Hematopoietic multipotent progenitor cell (in vitro differentiated cells): ENCODE data around the gene PLK3. TPM values are rescaled to one million over a fixed set of nuclear protein-coding genes. Genes with fewer than 3 reads are reported as not detected.
"Not testable (repeated sequence)": the region's sequence is repeated elsewhere in the genome, so short reads cannot be mapped to it uniquely, and the experiment has no call there.

Experiments
- DNase-seq, 3 donors: peaks; one replicate each; pipeline ENCODE4 v3.0.0-alpha.2; 2011 to 2015; ENCODE audit warnings: low read depth in 2 of 3, low spot score in 2 of 3
- total RNA-seq: library from RNA; depleted of rRNA; stranded (reverse); fragments of >200 nt; gene quantifications from one replicate; pipeline ENCODE4 v1.2.3, GENCODE V29; 2012

PLK3 gene
- total RNA-seq, 1 donor = 48.5 TPM

GRCh38 chr1:44786841-44787426 is 13.2 kb upstream of the PLK3 start:
- DNase-seq = no peak

DNA sequence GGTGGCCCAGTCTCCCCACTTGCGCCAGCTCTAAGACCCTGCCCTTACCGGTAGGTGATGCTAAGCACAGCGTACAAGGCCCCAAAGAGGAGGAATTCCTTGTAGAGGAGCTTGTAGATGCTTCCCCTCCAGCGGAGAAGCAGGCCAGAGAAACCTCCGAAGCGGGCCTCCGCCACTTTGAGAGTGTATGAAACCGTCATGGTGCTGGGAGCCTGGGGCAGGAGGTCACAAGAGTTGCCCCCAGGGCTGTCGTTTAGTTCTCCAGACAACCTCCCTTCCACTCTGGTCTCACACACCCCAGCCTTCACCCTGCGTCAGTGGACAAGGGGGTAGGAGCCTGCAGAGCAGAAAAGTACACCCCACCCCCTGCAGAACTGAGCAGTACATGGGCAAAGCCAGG is 12.7 kb upstream of the PLK3 start:
- DNase-seq = no peak

DNA sequence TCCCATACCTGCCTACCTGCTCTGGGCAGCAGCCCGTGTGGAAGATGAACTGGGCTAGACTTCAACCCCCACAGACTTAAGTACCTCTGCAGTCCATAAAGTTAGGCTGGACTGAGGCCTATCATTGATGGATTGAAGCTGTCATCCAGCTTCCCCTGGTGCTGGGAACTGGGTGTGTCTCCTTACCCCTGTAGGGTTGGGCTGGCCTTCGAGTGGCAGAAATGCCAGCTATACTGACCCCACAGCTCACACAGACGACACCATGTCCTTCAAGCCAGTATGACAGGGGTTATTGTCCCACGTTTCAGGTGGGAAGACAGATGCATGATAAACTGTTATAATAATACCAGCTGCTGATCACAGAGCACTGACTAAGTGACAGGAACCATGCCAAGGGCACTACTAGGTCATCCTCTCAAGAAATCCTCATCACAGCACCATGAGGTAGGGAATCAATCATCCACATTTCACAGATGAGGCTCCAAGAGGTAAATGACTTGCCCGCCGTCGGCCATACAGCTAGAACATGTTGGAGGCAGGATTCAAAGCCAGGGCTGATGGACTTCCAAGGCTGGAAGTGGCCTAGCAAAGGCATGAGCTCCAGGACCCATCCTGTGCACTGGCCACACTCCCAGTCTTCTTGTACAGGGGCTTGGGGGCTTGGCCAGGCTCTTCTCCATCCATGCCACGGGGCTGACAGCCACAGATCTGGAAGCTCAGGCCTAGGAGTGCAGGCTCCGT is 11.9 kb upstream of the PLK3 start, which contains the start of gene BEST4:
BEST4 (minus strand) TSS at position 51 of the 741 bp plus-strand sequence. CDS start 465 bp downstream, outside the sequence.
- DNase-seq = no peak

- DNase-seq = no peak
These were observed 9.0 kb upstream of the PLK3 start for GRCh38 chr1:44790968-44791801.

- no peak for DNase-seq
These were observed 7.3 kb upstream of the PLK3 start for GRCh38 chr1:44792736-44793502.

GRCh38 chr1:44797886-44798285 is 2.3 kb upstream of the PLK3 start:
- not testable (repeated sequence) for DNase-seq

DNA sequence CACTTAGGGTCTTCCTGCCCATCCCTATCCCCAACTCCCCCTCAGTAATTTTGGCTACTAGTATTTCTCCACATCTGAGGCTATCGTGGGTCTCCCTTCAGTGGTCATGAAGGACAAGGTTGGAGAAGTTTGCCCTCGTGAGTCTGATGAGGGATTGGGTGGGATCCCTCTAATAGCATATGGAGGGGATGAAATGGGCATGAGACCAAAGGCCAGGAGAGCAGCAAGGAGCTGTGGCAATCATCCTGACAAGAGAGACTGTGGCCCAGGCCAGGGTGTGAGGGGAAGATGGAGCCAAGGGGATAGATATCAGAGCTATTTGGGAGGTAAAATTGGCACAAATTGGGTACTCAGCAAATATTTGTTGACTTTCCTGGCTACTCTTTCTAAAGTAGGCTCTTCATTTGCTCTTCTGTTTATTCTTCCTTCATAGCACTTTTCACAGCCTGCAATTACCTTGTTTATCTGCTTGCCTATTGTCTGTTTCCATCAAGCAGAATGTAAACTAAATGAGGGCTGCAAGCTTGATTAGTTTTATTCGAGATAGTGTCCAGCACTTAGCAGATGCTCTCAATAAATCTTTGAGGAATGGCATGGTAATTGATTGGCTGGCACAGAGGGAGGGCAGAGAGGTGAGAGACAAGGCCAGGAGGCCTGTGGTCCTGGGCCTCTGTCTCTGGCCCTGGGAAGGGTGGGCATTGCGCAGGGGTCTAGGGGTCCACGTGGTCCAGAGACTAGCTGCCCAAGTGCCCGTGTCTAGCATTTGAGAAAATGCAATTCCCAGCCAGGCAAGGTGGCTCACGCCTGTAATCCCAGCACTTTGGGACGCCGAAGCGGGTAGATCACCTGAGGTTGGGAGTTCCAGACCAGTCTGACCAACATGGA is 1.5 kb upstream of the PLK3 start:
- no peak for DNase-seq

GRCh38 chr1:44801491-44802305 is 1.5 kb downstream of the PLK3 start:
- DNase-seq = no peak

DNA sequence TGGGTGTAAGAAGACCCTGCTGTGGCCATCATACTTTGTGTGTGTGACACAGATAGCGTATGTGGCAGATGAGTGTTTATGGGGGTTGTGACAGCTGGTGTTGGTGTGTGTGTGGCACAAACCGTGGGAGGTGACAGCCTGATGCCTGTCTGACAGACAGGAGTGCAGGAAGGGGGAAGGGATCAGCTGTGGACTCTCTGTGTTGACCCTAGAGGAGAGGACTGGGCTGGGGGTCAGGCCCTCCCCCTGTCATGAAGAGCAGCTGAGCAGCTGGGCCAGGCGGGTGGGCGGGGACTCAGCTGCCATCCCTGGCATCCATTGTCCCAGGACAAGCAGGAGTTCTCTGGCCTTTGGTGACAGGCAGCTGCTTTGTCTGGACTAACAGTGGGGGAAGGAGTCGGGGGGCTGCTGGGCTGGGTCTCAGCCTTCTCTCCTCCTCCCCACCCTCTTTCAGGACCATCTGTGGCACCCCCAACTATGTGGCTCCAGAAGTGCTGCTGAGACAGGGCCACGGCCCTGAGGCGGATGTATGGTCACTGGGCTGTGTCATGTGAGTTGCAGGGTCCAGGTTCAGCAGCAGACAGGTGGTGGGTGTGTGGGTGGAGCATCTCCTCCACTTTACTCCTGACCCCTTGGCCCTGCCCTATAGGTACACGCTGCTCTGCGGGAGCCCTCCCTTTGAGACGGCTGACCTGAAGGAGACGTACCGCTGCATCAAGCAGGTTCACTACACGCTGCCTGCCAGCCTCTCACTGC is 2.3 kb downstream of the PLK3 start:
- DNase-seq = no peak

DNA sequence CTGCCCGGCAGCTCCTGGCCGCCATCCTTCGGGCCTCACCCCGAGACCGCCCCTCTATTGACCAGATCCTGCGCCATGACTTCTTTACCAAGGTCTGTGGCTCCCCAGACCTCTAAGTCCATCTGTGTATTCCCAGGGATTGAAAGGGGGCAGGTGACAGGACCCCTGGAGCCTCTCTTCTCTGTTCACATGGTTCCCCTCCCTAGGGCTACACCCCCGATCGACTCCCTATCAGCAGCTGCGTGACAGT is 2.8 kb downstream of the PLK3 start:
- DNase-seq = no peak

DNA sequence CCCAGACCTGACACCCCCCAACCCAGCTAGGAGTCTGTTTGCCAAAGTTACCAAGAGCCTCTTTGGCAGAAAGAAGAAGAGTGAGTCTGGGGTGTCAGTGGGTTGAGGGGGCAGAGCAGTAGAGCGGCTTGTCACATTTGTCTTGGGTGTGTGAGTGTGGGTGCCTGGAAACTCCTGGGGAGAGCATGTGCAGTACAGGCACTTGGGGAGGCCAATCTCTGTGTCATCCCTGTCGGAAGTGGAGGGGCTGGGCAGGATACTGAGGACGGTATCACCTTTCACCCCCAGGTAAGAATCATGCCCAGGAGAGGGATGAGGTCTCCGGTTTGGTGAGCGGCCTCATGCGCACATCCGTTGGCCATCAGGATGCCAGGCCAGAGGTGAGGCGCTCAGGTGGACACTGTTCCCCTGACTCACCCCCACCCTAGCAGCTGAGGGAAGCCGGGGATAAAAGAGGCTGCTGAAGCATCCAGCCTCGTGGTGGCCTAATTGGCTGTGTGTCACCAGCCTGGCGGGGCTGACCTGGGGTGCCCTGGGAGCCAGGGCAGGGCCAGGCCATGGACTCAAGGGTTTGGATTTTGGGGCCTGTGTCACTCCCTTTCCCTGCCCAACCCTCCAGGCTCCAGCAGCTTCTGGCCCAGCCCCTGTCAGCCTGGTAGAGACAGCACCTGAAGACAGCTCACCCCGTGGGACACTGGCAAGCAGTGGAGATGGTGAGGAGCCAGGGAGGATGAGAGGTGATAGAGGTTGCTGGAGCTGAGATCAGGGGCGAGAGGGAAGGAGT is 3.3 kb downstream of the PLK3 start:
- DNase-seq = no peak

DNA sequence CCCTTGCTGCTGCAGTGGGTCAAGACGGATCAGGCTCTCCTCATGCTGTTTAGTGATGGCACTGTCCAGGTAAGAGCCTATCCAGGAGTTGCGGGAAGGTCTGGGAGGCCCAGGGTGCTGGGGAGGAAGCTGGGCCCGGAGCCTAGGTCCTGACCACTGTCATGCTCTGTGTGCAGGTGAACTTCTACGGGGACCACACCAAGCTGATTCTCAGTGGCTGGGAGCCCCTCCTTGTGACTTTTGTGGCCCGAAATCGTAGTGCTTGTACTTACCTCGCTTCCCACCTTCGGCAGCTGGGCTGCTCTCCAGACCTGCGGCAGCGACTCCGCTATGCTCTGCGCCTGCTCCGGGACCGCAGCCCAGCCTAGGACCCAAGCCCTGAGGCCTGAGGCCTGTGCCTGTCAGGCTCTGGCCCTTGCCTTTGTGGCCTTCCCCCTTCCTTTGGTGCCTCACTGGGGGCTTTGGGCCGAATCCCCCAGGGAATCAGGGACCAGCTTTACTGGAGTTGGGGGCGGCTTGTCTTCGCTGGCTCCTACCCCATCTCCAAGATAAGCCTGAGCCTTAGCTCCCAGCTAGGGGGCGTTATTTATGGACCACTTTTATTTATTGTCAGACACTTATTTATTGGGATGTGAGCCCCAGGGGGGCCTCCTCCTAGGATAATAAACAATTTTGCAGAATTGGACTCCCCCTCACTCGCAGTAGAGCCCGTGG is 5.3 kb downstream of the PLK3 start:
- DNase-seq = no peak

DNA sequence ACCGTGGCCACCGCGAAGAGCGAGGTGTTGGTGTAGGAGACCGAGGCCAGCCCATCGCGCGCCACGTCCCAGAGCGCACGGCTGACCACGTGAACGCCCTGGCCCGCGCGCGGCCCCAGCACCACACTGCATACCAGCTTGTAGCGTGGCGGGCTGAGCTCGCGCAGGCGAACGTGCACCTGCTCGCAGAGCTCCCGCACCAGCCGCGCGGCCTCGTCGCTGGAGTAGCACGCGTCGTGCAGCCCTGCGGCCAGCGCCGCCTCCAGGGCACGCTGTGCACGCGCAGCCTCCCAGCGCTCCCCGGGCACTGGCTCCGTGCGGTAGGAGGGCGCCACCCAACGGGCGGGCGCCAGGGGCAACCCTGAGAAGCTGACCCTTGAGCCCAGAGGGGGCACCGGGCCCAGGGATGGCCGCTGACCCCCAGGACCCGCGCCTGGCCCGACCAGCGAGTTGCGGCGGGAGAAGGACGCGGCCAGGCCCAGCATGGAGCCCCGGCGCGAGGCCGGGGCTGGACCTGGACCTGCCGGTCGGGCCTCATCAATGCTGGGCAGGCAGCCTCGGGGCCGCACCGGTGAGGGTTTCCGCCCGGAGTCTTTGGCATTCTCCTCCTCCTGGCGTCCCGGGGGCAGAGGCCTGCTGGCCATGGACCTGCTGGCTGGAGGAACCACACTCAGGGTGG is 6.0 kb downstream of the PLK3 start:
- no peak for DNase-seq

DNA sequence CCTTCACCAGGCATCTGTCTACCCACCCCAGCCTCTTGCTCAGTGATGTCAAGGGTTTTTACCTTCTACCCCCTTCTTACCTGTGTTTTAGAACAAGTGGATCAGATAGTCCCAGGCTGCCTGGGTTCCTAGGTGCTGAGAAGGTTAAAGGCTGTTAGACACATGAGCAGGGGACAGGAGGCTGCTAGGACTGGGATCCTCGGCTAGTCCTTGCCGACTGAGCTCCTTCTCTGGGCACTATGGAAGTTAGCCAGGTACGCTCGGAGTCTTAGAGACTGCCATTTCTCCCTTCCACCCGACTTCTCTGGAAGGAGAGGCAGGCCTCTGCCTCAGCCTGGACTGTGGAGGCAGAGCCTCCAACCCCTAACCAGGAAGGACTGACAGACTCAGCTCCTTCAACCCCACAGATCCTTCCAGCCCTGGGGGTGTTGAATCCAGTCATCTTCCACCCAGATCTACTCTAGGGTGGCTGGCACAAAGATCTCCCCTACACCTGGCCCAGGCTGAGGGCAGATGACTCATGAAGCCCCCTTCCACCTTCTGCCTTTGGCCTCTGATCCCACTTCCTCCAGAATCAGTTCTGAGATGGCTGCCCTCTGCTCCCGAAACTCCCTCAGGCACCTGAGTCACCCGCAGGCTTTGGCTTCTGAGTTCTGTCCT is 6.7 kb downstream of the PLK3 start, which contains the start of gene DYNLT4:
DYNLT4 (minus strand) TSS at position 648 of the 660 bp plus-strand sequence. CDS start 683 bp downstream, outside the sequence.
- DNase-seq = no peak

DNA sequence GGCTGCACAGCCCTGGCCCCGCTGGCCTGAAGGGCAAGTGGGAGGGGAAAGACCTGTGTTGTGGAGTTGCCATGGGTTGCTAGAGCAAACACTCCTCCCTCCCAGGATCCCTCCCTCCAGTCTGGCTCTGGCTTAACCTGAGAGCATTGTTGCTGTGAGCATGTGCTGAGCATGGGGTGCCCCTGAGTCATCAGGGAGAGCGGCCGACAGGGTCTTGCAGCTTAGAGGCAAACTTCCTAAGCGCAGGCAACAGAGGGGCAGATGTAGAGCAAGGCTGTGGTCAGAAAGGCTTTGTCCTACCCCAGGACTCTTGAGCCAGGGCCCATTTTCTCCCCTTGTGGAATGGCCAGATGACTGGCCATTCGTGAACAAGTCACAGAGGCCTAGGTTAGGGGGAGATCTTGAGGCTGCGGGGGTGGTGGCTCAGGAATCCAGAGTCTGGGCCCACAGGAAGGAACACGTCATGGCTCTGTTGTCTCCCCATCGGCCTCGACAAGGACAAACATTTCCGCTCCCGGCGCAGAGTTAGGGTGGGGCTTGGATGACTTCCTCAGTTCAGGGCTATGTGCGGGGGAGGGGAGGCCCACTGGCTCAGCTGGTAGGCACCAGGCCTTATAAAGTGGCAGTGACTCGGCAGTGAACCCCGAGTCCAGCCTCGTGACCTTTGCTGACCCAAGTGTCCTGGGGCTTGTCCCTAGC is 7.3 kb downstream of the PLK3 start:
- peak; percentile 80 to 93 (median 92) for DNase-seq
